Osteocyte (in vitro differentiated cells): ENCODE measurements around the gene TNFSF9. TPM values are rescaled to one million over a fixed set of nuclear protein-coding genes. Genes with fewer than 3 reads are reported as not detected.
"Not testable (repeated sequence)": the region's sequence is repeated elsewhere in the genome, so short reads cannot be mapped to it uniquely, and the experiment has no call there.

Experiments
- DNase-seq: peaks from one replicate; pipeline ENCODE4 v3.0.0; 2021; ENCODE audit warnings: mixed read lengths; ENCODE audit not compliant: unreplicated experiment; ENCODE audit errors: extremely low spot score
- H3K27ac Mint-ChIP-seq: one replicate; pipeline ENCODE4 v1.8.0; 2021; ENCODE audit warnings: mild to moderate bottlenecking, mixed read lengths; ENCODE audit not compliant: unreplicated experiment
- H3K27me3 Mint-ChIP-seq: one replicate; pipeline ENCODE4 v1.8.0; 2021; ENCODE audit warnings: mixed read lengths; ENCODE audit not compliant: unreplicated experiment
- H3K36me3 Mint-ChIP-seq: one replicate; pipeline ENCODE4 v1.8.0; 2021; ENCODE audit warnings: mixed read lengths; ENCODE audit not compliant: unreplicated experiment
- H3K4me1 Mint-ChIP-seq: one replicate; pipeline ENCODE4 v1.8.0; 2021; ENCODE audit warnings: mixed read lengths; ENCODE audit not compliant: unreplicated experiment
- H3K4me3 Mint-ChIP-seq: one replicate; pipeline ENCODE4 v1.8.0; 2021; ENCODE audit warnings: mild to moderate bottlenecking, moderate library complexity, mixed read lengths; ENCODE audit not compliant: unreplicated experiment
- H3K9me3 Mint-ChIP-seq: one replicate; pipeline ENCODE4 v1.8.0; 2021; ENCODE audit warnings: mixed read lengths; ENCODE audit not compliant: unreplicated experiment
- total RNA-seq: library from RNA; stranded (reverse); gene quantifications from 2 replicates; pipeline ENCODE4 v1.2.1, GENCODE V29; 2021
- TF ChIP-seq, protein P1 (sequence below): fragments of 200-600 bp; sonication (generic); IDR thresholded peaks from 2 replicates; pipeline ENCODE4 v1.5.0; 2021; ENCODE audit warnings: antibody characterized with exemption, mild to moderate bottlenecking, moderate library complexity

Gene TNFSF9
- total RNA-seq, 1 donor from 2014 or later: 1.5 TPM

DNA sequence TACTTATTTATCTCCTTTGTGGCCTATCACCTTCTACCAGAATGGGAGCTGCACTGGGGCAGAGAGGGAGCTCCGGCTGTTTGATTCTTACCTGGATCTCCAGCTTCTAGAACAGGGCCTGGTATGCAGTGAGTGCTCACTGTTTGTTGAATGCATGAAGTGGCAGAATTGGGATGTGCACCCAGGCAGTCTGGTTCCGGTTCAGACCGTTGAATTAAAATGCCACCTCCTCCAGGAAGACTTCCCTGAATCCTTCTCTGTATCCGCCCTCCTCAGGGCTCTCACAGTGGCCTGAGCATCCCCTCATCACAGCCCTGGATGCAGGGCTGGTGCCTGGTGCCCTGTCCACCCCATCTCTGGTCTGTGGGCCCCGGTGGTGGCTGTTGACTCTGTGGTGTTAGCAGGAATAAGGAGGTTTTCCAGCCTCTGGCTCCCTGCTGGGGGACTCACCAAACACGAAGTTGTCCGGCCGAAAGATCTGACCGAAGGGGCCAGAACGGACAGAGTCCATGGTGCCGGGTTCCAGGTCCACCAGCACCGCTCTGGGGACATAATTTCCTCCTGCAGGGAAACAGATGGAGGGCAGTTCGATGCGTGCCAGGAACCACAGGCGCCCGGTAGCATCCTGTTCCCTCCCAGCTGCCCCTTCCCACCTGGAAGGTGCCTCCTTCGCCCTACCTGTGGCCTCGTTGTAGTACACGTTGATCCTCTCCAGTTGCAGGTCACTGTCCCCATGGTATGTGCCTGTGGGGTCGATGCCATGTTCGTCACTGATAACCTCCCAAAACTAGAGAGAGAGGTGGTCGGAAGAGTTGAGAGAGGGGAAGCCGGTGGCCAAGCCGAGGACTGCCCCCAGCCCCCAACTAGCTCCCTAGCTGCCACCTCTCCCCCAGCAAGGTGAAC is 29.7 kb upstream of the TNFSF9 start:
- no peaks in the 10 kb centered on the region for H3K36me3 Mint-ChIP-seq
- TF ChIP-seq, protein P1, sequence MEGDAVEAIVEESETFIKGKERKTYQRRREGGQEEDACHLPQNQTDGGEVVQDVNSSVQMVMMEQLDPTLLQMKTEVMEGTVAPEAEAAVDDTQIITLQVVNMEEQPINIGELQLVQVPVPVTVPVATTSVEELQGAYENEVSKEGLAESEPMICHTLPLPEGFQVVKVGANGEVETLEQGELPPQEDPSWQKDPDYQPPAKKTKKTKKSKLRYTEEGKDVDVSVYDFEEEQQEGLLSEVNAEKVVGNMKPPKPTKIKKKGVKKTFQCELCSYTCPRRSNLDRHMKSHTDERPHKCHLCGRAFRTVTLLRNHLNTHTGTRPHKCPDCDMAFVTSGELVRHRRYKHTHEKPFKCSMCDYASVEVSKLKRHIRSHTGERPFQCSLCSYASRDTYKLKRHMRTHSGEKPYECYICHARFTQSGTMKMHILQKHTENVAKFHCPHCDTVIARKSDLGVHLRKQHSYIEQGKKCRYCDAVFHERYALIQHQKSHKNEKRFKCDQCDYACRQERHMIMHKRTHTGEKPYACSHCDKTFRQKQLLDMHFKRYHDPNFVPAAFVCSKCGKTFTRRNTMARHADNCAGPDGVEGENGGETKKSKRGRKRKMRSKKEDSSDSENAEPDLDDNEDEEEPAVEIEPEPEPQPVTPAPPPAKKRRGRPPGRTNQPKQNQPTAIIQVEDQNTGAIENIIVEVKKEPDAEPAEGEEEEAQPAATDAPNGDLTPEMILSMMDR: no peak
- no peaks in the 10 kb centered on the region for H3K9me3 Mint-ChIP-seq
- peaks cover 5% of the 10 kb centered on the region for H3K4me1 Mint-ChIP-seq
- no peak for DNase-seq
- no peak overlapping the region for H3K27ac Mint-ChIP-seq
- H3K27me3 Mint-ChIP-seq: peaks cover 33% of the 10 kb centered on the region
- H3K4me3 Mint-ChIP-seq: peak overlapping the region; percentile 59

DNA sequence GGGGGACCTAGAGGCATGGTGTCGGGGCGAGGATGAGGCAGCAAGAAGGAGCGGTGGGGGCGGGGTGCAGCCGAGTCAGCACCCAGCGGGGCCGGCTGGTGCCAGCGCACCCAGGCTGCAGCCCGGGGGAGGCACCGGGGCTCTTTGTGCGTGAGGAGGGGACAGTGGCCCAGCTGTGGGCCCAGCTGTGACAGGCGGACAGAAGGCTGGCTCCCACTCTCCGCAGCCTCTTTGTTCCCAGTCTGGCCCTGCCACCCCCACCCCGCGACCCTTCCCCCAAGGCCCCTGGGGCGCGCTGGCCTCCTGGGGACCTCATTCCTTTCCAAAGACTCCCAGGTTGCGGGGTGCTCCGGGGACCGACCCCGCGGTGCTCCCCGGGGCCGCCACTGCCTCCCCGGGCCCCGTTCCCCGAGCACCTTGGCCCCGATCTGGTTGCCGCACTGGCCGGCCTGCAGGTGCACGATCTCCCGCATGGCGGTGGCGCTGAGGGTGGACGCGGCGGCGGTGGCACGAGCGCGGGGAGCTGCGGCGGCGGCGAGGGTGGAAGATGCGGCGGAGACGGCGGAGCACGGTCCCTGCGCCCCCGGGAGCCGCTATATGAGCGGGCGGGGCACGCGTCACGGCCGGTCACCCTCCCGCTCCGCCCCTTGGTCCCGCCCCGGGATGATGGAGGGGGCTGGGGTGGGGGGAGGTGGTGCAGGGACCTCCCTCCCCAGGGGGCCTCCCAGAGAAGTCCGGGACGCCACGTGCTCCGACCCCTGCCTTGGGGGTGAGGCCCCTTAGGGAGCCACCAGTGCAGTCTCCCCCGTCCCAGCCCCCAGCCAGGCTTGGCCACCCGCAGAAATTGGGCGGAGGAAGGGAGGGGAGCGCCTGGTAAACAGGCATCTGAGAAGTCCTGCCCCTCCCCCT is 28.8 kb upstream of the TNFSF9 start, which contains the start of gene TUBB4A:
TUBB4A (minus strand) TSS at position 570 of the 909 bp plus-strand sequence; CDS start at position 473, 97 bp downstream.
- Mint-ChIP-seq H3K27ac (no peak within 1 kb of the TSS), H3K9me3 (no peaks in the 10 kb centered on the region), H3K27me3 (peaks cover 33% of the 10 kb centered on the region), H3K4me3 (peak within 1 kb of the TSS; percentile 59), H3K4me1 (peaks cover 5% of the 10 kb centered on the region), H3K36me3 (no peaks in the 10 kb centered on the region)
- TF ChIP-seq, protein P1: no peak
- no peak for DNase-seq

DNA sequence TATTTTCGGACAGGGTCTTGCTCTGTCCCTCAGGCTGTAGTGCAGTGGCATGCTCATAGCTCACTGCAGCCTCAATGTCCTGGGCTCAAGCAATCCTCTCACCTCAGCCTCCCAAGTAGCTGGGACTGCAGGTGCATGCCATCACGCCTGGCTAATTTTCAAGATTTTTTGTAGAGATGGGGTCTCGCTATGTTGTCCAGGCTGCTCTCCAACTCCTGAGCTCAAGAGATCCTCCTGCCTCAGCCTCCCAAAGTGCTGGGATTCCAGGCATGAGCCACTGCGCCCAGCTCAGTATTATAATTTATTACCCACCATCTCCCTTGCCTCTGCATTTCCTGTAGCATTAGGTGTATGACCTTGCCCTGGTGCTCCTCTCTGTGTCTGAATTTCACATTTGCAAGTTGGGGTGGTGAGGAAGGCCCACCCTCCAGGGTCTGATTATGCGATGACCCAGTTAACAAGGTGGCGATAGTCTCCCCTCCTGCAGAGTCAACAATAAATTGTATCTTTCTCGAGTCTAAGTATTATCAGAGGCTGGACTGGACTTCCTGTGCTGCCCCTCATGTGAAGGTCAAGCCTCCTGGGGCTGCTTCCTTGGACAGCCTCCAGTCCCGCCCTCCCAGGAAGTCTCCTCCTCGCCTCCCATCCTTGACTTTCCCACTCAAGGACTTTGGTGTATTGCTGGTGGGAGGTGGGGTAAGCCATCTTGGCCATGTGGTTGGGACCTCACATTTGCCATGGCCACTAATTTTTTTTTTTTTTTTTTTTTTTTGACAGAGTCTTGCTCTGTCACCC is 27.2 kb upstream of the TNFSF9 start:
- Mint-ChIP-seq H3K9me3 (no peaks in the 10 kb centered on the region), H3K36me3 (no peaks in the 10 kb centered on the region), H3K27ac (no peak overlapping the region), H3K4me3 (no peak overlapping the region), H3K4me1 (peaks cover 5% of the 10 kb centered on the region), H3K27me3 (peaks cover 30% of the 10 kb centered on the region)
- no peak for DNase-seq
- TF ChIP-seq, protein P1: no peak

DNA sequence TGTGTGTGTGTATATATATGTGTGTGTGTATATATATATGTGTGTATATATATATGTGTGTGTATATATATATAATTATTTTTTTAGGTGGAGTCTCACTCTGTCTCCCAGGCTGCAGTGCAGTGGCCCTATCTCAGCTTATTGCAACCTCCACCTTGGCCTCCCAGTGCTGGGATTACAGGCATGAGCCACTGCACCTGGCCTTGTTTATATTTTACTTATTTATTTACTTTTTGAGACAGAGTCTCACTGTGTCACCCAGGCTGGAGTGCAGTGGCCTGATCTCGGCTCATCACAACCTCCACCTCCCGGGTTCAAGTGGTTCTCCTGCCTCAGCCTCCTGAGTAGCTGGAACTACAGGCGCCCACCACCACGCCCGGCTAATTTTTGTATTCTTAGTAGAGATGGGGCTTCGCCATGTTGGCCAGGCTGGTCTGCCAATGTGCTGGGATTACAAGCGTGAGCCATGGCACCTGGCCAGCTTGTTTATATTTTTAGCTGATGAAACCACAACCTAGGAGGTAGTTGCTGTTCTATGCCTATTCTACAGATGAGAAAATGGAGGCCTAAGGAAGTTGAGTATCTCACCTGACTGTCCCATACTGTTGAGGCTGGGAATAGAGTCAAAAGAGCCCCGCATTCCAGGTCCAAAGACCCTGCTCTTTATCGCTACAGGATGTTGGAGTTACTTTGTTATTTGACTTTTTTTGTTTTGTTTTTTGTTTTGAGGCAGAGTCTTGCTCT is 22.6 kb upstream of the TNFSF9 start:
- not testable (repeated sequence) for H3K9me3 Mint-ChIP-seq, H3K4me1 Mint-ChIP-seq, H3K36me3 Mint-ChIP-seq, DNase-seq, H3K4me3 Mint-ChIP-seq, H3K27me3 Mint-ChIP-seq, H3K27ac Mint-ChIP-seq
